ENCODE data around the gene HS3ST5. TPM values are rescaled to one million over a fixed set of nuclear protein-coding genes. Genes with fewer than 3 reads are reported as not detected.

The HS3ST5 gene
- total RNA-seq, result not detected
- long read RNA-seq, result 0 reads

- DNase-seq (ENCODE audit: low spot score), result no peak
Observed at GRCh38 chr6:114342826-114343781, at the start of gene HS3ST5. HS3ST5 (minus strand) TSS chr6:114343023; CDS start chr6:114062845, 280,178 bp downstream.

GRCh38 chr6:114390176-114390575, 47.4 kb upstream of the HS3ST5 start:
- DNase-seq (ENCODE audit: low spot score), result no peak

- no peak for DNase-seq (ENCODE audit: low spot score)
Observed at GRCh38 chr6:114389111-114389510, 46.3 kb upstream of the HS3ST5 start.

GRCh38 chr6:114382406-114382805, 39.6 kb upstream of the HS3ST5 start:
- no peak for DNase-seq (ENCODE audit: low spot score)

GRCh38 chr6:114377881-114378280, 35.1 kb upstream of the HS3ST5 start:
- no peak for DNase-seq (ENCODE audit: low spot score)

- no peak for DNase-seq (ENCODE audit: low spot score)
Observed at GRCh38 chr6:114376611-114377175, 33.9 kb upstream of the HS3ST5 start.

- no peak for DNase-seq (ENCODE audit: low spot score)
Observed at GRCh38 chr6:114375541-114376192, 32.8 kb upstream of the HS3ST5 start.

GRCh38 chr6:114367315-114367961, 24.6 kb upstream of the HS3ST5 start:
- no peak for DNase-seq (ENCODE audit: low spot score)

- DNase-seq (ENCODE audit: low spot score), result no peak
Observed at GRCh38 chr6:114366899-114367298, 24.1 kb upstream of the HS3ST5 start.

- DNase-seq (ENCODE audit: low spot score), result no peak
Observed at GRCh38 chr6:114364301-114364700, 21.5 kb upstream of the HS3ST5 start.

- no peak for DNase-seq (ENCODE audit: low spot score)
Observed at GRCh38 chr6:114362957-114363356, 20.1 kb upstream of the HS3ST5 start.

GRCh38 chr6:114362396-114362795, 19.6 kb upstream of the HS3ST5 start:
- DNase-seq (ENCODE audit: low spot score), result no peak

GRCh38 chr6:114361036-114361435, 18.2 kb upstream of the HS3ST5 start:
- DNase-seq (ENCODE audit: low spot score), result no peak

- no peak for DNase-seq (ENCODE audit: low spot score)
Observed at GRCh38 chr6:114355300-114355699, 12.5 kb upstream of the HS3ST5 start.

GRCh38 chr6:114354482-114354881, 11.7 kb upstream of the HS3ST5 start:
- DNase-seq (ENCODE audit: low spot score), result no peak

GRCh38 chr6:114346451-114346850, 3.6 kb upstream of the HS3ST5 start:
- no peak for DNase-seq (ENCODE audit: low spot score)

GRCh38 chr6:114344971-114345275, 2.1 kb upstream of the HS3ST5 start:
- no peak for DNase-seq (ENCODE audit: low spot score)

GRCh38 chr6:114344246-114344970, 1.6 kb upstream of the HS3ST5 start:
- no peak for DNase-seq (ENCODE audit: low spot score)

GRCh38 chr6:114343782-114344144, 940 bp upstream of the HS3ST5 start:
- DNase-seq (ENCODE audit: low spot score), result no peak

- DNase-seq (ENCODE audit: low spot score), result no peak
Observed at GRCh38 chr6:114342086-114342825, 567 bp downstream of the HS3ST5 start.

Measured in mesenteric fat pad (tissue), 1 donor.